ENCODE measurements around the gene TMEM200A.

The TMEM200A gene

GRCh38 chr6:130407032-130407431 lies 41.2 kb downstream of the TMEM200A start:
- no peak overlapping the region for H3K27ac ChIP-seq

DNA sequence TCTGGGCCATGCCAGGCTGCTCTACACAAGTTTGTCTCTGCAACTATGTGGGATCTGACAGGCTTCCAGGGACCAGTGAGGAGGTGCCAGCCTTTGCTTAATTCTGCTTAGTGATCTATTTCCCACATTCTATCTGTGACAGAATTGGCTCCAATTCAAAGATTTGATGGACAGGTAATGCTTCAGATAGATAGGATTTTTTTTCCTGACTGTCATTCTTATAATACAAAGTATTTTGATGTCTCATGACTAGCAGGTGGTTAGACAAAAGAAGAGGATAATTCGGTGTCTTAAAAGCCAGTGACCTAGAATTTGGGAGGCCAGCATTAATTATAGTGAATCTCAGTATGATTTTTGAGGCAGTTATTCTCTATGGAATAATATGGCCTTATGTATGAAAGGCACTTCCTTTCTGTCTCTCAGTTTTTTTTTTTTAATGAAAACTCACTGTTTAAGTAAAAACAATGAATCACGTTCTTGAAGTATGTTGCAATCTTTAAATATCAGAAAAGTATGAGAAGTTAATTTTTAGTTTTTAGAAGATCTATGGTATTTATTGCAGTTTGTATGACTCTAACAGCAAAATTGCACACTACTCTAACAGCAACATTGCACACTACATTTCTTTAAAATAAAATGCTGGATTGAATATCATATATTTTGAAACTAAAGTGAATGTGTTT lies 43.7 kb downstream of the TMEM200A start:
- no peak overlapping the region for H3K27ac ChIP-seq
- no peak for TF ChIP-seq ZFX (IDR thresholded peaks at IDR 0.05)
- TF ChIP-seq, protein P1, sequence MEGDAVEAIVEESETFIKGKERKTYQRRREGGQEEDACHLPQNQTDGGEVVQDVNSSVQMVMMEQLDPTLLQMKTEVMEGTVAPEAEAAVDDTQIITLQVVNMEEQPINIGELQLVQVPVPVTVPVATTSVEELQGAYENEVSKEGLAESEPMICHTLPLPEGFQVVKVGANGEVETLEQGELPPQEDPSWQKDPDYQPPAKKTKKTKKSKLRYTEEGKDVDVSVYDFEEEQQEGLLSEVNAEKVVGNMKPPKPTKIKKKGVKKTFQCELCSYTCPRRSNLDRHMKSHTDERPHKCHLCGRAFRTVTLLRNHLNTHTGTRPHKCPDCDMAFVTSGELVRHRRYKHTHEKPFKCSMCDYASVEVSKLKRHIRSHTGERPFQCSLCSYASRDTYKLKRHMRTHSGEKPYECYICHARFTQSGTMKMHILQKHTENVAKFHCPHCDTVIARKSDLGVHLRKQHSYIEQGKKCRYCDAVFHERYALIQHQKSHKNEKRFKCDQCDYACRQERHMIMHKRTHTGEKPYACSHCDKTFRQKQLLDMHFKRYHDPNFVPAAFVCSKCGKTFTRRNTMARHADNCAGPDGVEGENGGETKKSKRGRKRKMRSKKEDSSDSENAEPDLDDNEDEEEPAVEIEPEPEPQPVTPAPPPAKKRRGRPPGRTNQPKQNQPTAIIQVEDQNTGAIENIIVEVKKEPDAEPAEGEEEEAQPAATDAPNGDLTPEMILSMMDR (conservative IDR thresholded peaks at IDR 0.05): no peak

More at GRCh38 chr6:130407032-130407431, 41.2 kb downstream of the TMEM200A start:
- TF ChIP-seq, protein P1 (conservative IDR thresholded peaks at IDR 0.05): no peak
- no peak for TF ChIP-seq ZFX (IDR thresholded peaks at IDR 0.05)

DNA sequence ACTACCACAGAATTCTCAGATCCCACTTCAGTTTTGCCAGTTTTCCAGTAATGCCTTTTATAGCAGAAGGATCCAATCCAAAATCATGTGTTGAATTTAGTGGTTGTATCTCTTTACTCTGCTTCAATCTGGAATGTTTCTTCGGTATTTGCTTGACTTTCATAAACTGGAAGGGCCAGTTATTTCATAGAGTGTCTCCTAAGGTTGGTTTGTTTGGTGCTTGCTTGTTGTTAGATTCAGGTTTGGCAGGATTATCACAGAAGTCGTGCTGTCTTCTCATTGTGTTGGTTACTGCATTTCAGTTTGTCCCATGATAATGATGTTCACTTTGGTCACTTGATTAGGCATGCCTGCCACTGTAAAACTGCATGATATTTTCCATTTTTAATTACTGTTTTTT lies 45.7 kb downstream of the TMEM200A start:
- TF ChIP-seq, protein P1 (conservative IDR thresholded peaks at IDR 0.05): no peak
- no peak for TF ChIP-seq ZFX (IDR thresholded peaks at IDR 0.05)

DNA sequence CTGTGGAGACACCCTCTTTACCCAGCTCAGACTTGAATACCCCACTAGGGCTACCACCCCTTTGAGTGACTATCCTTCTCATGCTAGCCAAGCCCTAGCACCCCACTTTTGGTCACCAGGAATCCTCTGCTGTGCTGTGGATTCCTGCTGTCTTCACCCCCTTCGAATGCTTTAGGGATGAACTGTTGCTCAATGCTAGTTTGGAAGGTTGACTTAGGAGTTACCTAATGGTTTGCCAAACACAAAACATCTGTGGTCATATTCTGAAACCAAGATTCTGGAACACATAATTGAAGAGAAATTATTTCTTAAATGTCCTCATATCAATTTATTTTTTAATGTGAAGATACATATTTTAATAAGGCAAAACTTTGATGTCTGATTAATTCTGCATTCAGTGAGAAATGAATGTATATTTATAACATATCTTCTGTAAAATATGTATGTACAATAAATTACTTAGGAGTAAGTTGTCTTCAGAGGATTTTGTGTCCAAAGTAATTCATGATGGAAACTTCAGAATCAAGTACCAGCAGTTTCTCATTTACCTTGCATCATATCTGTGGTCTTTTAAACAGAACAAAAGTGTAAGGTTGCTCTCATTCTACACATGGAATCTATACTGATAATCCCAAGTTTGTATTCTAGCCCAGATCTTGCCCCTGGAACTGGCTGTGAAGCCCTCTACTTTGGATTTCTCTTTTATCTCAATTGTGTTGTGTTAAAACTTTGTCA lies 46.9 kb downstream of the TMEM200A start:
- TF ChIP-seq, protein P1 (conservative IDR thresholded peaks at IDR 0.05): no peak
- TF ChIP-seq ZFX (IDR thresholded peaks at IDR 0.05): no peak
- no peak overlapping the region for H3K27ac ChIP-seq

More for the DNA sequence above, 45.7 kb downstream of the TMEM200A start:
- H3K27ac ChIP-seq: no peak overlapping the region

GRCh38 chr6:130417951-130418350 lies 52.1 kb downstream of the TMEM200A start:
- no peak overlapping the region for H3K27ac ChIP-seq
- TF ChIP-seq, protein P1 (conservative IDR thresholded peaks at IDR 0.05): no peak
- no peak for TF ChIP-seq ZFX (IDR thresholded peaks at IDR 0.05)

GRCh38 chr6:130420911-130421310 lies 55.1 kb downstream of the TMEM200A start:
- H3K27ac ChIP-seq: no peak overlapping the region
- TF ChIP-seq, protein P1 (conservative IDR thresholded peaks at IDR 0.05): no peak
- no peak for TF ChIP-seq ZFX (IDR thresholded peaks at IDR 0.05)

DNA sequence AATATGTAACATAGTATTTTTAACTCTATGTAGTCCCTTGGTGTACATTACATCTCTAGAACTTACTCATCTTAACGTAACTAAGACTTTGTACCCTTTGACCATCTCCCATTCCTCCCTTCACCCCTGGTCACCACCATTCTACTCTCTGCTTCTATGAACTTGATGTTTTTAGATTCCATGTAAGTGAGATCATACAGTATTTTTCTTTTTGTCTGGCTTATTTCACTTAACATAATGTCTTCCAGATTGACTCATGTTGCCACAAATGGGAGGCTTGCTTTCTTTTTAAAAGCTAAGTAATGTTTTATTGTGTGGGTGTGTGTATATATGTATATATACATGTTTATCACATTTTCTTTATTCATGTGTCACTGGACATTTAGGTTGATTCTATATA lies 55.8 kb downstream of the TMEM200A start:
- TF ChIP-seq ZFX (IDR thresholded peaks at IDR 0.05): no peak
- TF ChIP-seq, protein P1 (conservative IDR thresholded peaks at IDR 0.05): no peak
- H3K27ac ChIP-seq: no peak overlapping the region
